Uterus (tissue), 2 donors: ENCODE results near the gene SYCP3.
"Not testable (repeated sequence)": the region's sequence is repeated elsewhere in the genome, so short reads cannot be mapped to it uniquely, and the experiment has no call there.

Experiments
- CTCF ChIP-seq, 4 experiments: fragments of 200-600 bp in 2 of 4; fragments of 450-650 bp in 2 of 4; sonication (generic) in 2 of 4; IDR thresholded peaks; one replicate each; pipeline ENCODE4 v1.5.1; 2016 to 2019; ENCODE audit warnings: antibody characterized with exemption in 4 of 4, mild to moderate bottlenecking in 2 of 4, moderate library complexity in 1 of 4
- POLR2A ChIP-seq, 2 donors: fragments of 450-650 bp; IDR thresholded peaks; one replicate each; pipeline ENCODE4 v1.6.1; 2016; ENCODE audit warnings: antibody characterized with exemption in 2 of 2, mild to moderate bottlenecking in 1 of 2, moderate library complexity in 1 of 2

- not testable (repeated sequence) for TF ChIP-seq CTCF, POLR2A (IDR thresholded peaks at IDR 0.05)
Measured at GRCh38 chr12:101681627-101682026, 57.6 kb downstream of the SYCP3 start.
